DMS53 (cell line): Measurements from ENCODE around the gene DLG5.
"Not testable (repeated sequence)": the region's sequence is repeated elsewhere in the genome, so short reads cannot be mapped to it uniquely, and the experiment has no call there.

ENCODE experiments used
- DNase-seq: peaks from one replicate; lab custom pipeline; 2025; lab: John Stamatoyannopoulos, UW

Gene DLG5

DNA sequence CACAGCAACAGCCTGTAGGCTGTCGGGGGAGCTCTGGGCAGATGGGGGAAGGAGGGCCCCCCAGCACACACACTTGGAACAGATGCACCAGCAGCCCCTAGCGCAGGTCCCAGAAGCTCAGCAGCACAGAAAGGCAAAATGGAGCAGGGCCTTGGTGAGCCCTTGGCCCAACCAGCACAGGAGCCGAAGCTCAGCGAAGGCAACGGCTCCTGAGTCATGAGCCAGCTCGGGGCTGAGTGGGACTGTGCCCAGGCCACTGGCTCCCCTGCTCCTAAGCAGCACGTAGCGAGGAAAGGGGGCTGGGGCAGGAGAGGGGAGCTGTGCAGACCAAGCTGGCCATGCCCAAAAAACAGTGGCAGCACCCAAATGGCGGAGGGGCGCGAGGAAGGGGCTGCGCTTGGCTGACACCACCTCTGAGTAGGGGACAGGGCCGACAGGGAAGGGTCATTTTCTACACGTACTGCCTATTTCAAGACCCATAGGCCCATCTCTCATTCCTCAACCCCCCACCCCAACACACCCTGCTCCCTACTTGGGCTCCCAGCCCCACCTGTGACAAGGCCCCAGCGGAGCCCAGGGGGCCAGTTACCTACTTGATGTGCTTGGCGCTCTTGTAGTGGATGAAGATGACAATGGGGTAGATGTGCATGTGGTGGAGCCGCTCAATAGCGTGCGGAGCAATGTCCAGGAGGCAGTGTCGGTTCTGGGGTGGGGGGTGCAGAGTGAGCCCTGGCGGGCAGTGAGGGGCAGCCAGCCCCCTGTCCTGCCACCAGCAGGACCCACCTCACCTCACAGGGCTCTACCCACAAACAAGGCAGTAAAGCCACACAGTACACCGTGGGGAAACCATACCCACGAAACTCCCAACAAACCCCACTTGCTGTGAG, 132.1 kb downstream of the DLG5 start:
- DNase-seq = no peak

DNA sequence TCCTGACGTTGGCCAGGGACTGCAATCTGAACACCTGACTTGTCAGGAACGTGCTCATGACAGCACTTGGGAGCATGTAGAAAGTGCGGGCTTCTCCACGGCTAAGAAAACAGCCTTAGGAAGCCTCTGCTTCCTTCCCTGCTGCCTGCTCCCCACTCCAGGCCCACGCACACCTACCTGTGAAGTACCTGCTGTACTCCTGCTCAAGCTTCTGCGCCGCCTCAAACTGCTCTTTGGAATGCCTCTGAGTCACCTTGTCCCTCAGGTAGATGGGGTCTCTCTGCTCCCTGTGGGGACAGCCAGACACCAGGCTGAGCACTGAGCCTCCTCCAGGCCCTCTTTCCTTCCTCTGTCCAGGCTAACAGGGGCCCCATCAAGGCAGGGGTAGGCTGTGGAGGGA, 132.7 kb downstream of the DLG5 start:
- no peak for DNase-seq

DNA sequence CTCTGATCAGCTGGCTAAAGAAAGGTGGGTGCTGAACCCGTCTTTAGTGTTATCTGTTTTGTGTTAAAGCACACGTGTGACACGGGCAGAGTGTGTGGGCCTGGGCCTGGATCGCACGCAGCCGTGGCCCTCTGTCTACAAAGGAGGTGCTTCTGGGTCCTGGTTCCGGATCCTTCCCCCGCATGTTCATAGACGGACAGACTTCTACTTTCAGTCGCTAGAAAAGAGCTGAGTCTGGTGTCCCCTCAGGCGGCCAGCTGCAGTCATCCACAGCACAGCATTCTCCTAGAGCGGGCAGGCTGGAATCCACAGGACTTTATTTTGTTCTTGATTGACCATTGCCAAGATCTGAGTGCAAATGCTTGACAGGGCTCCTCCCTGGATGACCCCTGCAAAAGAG, 134.4 kb downstream of the DLG5 start:
- no peak for DNase-seq

DNA sequence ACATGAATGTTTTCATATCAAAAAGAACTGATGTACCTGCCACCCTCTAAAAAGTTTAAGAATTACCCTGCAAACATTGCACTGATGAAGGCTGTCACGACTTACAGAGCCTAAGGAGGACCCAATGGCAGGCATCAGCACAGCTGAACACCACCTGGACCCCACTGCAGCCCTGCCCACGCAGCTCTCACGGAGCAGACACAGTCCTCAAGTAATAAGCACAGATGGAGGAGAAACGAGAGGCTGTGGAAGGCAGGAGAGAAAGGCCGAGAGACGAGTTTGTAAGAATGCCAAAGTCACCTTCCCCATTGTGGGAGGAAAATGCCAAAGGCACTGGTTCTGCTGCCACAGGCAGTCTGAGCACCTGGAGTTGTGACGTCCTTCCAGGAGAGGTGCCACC, 135.0 kb downstream of the DLG5 start:
- DNase-seq = no peak

DNA sequence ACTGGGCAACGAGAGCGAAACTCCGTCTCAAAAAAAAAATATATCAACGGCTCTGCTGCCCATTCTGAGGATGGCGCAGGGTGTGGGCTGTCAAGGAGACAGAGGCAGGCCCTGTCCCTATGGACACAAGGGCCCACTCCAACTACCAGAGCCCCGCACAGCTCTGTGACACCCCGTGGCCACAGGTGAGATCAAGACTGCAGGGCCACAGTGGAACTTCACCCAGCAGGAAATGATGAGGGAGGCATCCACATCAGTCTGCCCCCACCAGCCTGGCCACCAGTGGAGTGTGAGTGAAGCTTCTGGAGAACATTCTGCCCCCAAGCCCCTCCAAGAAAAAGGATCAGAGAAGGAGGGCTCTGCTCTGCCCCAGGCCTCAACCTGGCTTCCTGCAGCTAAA, 136.7 kb downstream of the DLG5 start:
- DNase-seq = no peak

DNA sequence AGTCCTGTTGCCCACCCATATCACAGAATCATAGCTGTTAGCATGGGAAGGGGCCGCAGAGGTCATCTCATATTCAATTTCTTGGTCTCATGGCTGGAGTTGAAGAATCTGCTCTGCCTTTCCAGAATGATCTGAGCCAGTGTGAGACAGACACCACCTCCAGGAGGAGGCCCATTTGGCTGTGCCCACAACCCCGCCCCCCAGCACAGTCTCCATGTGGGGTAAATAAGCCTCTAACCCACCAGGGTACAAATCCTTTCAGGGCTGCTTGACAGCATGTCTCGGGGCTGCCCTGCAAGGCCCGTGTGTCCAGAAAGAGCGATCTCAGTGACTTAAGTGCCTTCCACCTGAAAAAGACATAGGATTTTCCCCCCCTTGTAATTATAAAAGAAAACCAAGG, 137.5 kb downstream of the DLG5 start:
- no peak for DNase-seq

DNA sequence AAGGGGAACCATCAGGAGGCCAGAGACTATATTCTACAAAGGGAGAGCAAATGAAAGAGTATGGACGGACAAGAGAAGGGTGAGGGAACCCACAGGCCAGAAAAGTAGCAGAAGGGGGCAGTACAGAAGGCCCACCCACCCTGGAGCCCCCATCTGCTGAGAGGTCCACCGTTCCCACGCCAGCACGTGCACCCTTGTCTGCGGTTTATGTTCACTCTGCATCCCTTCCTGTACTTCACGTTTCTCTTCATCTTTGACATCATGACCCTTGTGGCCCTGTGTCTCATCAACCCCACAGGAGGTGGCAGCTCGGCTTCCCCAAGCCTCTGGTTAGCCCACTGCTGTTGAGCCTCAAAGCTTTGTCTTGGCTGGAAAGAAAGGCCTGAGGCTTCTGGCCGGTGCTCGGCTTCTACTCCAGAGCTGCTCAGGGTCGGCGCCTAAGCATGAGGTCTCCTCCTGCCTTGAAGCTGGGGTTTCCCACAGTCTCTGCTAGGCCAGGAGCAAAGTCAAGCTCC, 138.0 kb downstream of the DLG5 start:
- DNase-seq = no peak

DNA sequence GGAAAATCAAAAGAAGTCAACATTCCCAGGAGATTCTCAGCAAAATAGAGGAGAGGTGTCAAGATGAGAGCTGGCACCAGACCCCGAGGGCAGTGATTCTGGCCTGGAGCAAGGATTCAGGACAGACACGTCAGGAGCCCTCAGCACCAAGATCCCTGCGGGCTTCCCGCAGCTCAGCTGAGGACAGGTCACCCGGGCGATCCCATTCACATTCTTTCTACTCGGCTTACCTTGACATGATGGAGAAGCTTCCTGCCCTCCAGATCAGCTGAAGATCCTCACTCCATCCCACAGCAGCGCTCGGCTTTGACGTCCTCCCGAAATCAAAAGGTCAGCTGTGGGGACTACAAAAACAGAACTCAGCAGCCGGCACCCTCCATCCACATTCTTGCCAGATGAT, 139.1 kb downstream of the DLG5 start:
- no peak for DNase-seq

DNA sequence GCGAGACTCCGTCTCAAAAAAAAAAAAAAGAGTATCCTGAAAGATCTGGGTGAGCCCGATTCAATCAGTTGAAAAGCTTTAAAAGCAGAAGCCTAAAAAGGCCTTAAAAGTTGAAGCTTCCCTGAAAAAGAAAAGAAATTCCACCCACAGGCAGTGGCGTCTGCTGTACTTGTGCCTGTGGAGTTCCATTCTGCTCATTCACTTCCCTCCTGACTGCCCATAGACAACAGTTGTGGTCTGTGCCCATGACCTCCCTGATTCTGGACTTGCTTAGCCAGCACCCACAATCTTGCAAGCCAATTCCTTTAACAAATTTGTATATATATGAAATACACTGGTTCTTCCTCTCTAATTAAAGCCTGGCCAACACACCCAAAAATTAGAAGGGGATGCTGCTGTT, 141.7 kb downstream of the DLG5 start:
- no peak for DNase-seq

DNA sequence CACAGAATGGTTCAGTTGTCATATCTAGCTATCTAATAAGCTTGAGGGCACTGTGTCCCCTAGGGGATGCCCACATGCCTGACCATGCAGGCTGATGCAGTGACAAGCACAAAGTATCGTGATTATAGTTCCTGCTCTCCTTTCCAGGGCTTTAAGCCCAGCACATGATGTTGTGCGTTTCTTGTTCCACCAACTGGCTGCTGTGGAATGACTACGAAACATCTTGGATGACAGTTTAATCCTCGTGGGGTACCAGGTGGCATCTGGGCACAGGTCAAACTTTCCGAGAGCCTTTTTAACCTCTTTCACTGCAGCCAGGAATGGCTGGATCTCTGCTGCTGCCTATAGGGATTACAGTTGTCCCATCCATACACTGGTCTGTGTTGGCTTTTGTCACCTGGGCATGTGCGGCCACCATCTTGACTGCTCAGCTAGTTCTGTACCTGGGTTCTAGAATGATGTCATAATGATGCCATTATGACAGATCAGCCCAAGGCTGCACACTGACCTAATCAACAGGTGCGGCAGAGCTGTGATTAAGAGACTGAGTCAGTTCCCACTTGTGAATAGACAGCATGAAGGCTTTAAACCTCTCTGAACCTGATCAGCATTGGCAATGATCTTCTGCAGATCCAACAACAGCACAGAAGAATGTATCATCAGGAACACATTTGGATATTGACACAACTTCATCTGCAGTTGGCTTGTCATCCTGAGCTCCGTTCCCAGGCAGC, 144.1 kb downstream of the DLG5 start:
- DNase-seq = no peak

DNA sequence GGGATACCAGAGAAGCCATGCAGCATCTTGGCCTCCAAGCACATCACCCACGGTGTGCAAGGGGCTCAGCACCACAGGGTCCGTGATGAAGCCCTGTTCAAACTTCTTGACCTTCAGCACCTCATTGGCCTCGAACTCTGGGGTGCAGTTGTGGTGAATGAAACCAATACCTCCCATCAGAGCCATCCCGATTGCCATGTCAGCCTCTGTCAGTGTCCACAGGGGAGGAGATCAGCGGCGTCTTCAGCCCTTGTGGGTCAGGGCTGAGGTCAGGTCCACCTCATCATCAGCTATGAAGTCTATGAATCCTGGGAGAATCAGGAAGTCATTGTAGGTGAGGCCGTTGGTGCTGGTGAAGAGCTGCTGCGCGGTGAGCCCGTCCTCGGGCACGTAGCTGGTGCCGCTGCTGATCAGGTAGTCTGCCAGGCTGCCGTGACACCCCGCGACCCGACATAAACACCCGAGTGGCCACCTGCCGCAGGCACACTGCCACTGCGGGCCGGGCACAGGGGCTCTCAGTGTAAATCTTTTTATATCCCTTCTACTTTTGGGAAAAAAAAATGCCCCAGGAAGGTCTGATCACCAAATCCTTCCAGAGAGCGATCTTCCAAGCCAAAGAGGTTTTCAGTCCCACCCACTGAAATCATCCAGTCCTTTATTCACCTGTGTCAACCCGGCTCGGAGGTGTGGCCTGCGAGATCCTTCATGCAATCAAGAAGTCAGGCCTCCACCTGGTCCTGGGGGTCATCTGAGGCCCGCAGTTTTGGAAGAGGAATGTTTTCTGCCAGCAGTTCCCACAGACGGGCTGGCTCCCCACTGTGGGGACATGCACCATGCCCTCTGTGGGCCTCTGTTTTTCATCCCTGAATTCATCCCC, 144.9 kb downstream of the DLG5 start:
- no peak for DNase-seq

DNA sequence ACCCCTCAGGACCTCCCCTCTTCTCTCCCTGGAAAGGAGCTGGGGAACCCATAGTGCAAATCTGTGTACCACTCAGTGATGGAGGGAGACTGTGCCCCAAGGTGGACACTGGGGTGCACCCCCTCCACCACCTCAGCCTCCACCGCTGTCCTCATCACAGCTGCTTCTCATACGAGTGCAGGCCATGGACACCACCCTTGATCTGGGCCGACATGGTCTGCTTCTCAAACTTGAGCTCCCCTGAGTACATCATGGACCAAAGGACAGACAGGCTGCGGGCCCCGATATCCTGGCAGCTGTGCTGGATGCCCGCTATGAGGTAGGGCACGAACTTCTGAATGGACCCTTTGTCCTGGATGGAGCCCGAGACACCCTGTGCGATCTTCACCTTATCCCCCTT, 146.4 kb downstream of the DLG5 start:
- no peak for DNase-seq

DNA sequence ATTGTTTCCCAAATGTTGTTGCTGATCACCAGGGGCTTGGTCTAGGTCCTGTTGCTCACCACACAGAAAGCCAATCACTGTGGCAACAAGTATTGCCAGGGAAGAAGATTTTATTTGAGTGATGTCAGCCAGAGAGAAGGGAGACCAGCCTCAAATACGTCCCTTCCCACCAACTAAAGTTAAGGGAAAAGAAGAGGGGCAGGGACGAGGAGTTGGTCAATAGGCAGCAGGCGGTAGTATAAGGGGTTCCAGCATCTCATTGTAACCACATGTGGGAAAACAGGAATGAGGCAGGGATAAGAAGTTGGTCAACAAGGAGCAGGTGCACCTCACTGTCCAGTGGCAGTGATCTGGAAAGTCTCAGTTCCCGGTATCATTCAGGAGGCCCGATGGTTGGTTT, 150.1 kb downstream of the DLG5 start:
- peak; percentile 38 for DNase-seq

DNA sequence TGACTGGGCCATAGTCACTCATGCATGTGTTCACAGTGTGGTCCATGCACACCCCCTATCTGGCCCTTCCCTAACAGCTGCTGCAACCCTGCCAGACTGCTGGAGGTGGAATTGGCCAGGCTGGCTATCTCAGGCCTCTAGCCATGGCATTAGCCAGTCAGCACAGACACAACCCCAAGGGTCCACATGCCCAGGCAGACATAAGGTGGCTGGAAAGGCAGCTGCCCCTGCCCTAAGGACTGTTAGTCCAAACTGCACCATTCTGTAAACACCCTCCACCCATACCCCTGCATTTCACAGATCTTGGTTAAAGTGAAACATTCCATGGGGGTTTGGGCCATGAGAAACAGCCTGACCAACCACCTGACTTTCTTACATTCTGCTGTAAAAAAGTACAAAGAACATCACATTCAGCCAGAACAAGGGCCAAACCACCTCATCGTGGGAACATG, 151.6 kb downstream of the DLG5 start:
- DNase-seq = no peak

DNA sequence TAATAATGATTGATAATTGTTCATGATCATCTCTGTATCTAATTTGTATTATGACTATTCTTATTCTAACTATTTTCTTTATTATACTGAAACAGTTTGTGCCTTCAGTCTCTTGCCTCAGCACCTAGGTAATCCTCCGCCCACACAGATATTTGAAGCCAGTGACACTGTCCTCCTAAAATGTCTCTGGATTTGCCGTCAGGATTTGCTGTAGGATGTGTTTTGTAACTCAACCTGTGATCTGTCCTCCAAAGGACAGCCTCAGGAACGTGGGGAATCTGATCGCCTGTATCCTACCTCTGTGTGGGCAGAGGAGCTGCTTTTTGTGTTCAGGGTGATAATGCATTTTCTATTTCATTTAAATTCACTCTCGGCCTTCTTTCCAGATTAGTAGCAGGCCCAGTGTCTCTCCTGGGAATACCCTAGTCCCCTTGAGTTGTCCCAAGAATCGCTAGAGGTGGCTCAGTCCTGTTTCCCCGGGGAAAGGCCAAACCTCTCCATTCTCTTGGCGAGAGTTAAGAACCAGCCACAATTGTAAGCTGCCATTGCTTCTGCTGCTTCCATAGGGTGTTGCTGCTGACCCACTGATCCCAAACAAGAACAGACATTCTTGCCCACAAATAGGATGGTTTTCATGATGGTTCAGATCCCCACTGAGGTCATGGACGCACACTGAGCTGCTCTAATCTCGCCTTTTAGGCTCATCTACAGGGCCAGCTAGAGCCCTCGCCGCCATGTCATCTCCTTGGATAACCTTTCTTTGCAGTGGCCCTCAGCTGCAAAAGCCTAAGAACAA, 152.7 kb downstream of the DLG5 start:
- no peak for DNase-seq

DNA sequence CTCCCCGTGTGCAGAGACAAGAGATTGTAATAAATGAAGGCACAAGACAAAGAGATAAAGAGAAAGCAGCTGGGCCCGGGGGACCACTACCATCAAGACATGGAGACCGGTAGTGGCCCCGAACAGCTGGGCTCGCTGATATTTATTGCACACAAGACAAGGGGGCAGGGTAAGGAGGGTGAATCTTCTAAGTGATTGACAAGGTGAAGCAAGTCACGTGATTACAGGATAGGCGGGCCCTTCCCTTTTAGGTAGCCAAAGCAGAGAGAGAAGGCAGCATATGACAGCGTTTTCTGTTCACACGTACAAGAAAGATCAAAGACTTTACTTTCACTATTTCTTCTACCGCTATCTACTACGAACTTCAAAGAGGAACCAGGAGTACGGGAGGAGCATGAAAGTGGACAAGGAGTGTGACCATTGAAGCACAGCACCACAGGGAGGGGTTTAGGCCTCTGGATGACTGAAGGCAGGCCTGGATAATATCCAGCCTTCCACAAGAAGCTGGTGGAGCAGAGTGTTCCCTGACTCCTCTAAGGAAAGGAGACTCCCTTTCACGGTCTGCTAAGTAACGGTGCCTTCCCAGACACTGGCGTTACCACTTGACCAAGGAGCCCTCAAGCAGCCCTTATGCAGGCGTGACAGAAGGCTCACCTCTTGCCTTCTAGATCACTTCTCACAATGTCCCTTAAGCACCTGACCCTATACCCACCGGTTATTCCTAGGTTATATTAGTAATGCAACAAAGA, 153.5 kb downstream of the DLG5 start:
- DNase-seq = not testable (repeated sequence)

DNA sequence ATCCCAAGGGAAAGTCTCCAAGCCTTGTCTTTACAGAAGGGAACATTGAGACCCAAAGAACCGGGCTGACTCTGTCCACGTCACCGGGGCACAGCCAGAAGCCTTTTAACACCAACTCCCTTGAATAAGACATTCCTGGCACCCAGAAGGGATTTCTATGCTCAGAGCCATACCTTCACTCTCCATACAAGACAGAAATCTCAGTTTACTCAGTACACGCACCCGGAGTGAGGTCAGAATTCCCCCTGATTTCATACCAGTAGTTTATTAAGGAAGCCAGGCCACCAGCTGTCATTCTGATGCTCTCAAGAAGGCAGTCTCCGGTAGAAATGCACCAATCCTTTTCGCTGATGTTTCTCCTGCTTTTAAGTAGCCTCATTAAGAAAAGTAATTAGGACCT, 154.7 kb downstream of the DLG5 start:
- no peak for DNase-seq

DNA sequence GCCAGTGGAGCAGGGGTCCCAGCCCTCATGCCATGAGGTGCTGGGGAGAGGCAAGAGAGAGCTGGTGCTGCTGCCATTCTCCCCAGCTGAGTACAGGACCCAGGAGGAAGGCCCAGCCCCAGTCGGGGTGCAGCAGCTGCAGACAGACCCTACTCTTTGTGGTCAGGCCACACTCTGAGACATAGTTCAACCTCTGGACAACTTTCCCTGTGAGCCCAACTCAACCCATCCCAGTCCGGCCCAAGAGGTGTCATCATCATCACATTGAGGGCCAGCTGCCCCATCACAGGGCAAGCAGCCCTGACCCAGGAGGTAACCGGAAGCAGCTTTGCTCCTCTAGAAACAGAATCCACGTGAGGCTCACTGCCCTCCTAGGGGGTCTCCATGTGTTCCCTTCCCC, 155.1 kb downstream of the DLG5 start:
- no peak for DNase-seq

DNA sequence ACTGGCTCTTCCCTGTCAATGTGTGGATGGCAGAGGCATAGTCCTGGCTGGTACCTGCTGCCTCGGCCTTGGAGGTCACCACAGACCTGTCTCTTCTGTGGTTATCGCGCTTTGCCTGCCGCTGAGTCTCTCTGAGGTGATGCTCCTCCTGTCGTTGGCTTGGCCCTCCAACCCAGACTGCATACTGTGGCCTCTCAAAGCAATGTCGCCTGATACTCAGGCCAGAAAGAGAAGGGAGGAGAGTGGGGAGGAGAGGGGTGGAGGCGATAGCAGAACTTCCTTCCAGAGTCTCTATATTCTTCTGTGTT, 155.7 kb downstream of the DLG5 start:
- no peak for DNase-seq

DNA sequence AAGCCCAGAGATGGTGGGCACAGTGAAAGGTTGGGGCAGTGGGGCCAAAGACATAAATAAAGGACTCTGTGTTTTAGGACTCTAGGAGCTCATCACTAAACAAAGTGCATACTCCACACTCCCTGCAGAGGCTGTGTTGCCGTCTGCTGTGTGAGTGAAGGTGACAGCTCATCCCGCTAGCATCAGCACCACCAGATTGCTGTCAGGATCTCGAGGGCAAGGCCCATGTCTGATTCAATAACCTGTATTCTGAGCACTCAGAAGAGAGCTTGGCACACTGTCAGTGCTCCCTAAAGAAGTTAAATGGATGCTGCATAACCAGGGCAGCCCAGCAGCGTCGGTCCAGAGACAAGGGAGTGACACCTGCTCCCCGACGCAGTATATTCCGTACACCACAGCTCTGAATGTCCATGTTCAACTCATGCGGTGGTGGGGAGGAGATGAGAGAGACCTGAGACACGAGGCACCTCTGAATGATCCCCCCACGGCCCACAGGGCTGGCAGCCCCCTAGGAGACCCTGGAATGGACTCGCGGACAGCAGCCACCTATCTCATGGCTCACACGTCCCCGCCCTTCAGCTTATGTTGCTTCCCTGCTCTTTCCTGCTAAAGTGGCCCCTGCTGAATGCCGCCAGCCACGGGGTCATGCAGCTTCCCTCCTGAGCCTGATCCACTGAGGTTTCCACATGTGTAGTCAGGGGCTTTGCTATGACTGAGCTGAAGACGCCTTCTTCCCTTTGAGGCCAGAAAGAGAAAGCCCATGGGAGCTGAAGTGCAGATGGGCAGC, 156.3 kb downstream of the DLG5 start:
- DNase-seq = no peak
